ENCODE measurements around the gene JCAD.
A peak's percentile ranks its signal among the peaks of the same experiment; 100 is the strongest.

Gene JCAD

GRCh38 chr10:30045961-30046360 is 13.4 kb downstream of the JCAD start:
- DNase-seq (no peak), ATAC-seq (no peak)

GRCh38 chr10:30043476-30044270 is 15.7 kb downstream of the JCAD start:
- DNase-seq (no peak), ATAC-seq (no peak)

GRCh38 chr10:30042820-30043219 is 16.6 kb downstream of the JCAD start:
- ATAC-seq (no peak), DNase-seq (no peak)

- no peak for ATAC-seq
- DNase-seq, result no peak
Observed at GRCh38 chr10:30041196-30042105, 17.9 kb downstream of the JCAD start.

GRCh38 chr10:30040597-30040996 is 18.8 kb downstream of the JCAD start:
- DNase-seq (no peak), ATAC-seq (no peak)

- DNase-seq (no peak), ATAC-seq (no peak)
Observed at GRCh38 chr10:30039988-30040387, 19.4 kb downstream of the JCAD start.

GRCh38 chr10:30039567-30039966 is 19.8 kb downstream of the JCAD start:
- ATAC-seq (no peak), DNase-seq (no peak)

GRCh38 chr10:30038781-30039536 is 20.4 kb downstream of the JCAD start:
- DNase-seq (no peak), ATAC-seq (peak; percentile 29)

- DNase-seq (no peak), ATAC-seq (no peak)
Observed at GRCh38 chr10:30037620-30038336, 21.6 kb downstream of the JCAD start.

- DNase-seq (no peak), ATAC-seq (no peak)
Observed at GRCh38 chr10:30036811-30037210, 22.6 kb downstream of the JCAD start.

GRCh38 chr10:30036341-30036740 is 23.0 kb downstream of the JCAD start:
- no peak for ATAC-seq
- no peak for DNase-seq

GRCh38 chr10:30034433-30035137 is 24.8 kb downstream of the JCAD start:
- DNase-seq (no peak), ATAC-seq (no peak)

- ATAC-seq (no peak), DNase-seq (no peak)
Observed at GRCh38 chr10:30032125-30032524, 27.3 kb downstream of the JCAD start.

- ATAC-seq (no peak), DNase-seq (no peak)
Observed at GRCh38 chr10:30029872-30030256, 29.5 kb downstream of the JCAD start.

GRCh38 chr10:30029164-30029871 is 30.1 kb downstream of the JCAD start:
- DNase-seq (no peak), ATAC-seq (no peak)

GRCh38 chr10:30028738-30029030 is 30.7 kb downstream of the JCAD start:
- DNase-seq (no peak), ATAC-seq (no peak)

GRCh38 chr10:30028006-30028737 is 31.2 kb downstream of the JCAD start:
- DNase-seq (no peak), ATAC-seq (no peak)

- ATAC-seq, result peak; percentile 94
- peak; percentile 82 for DNase-seq
Observed at GRCh38 chr10:30027057-30028005, 32.1 kb downstream of the JCAD start.

GRCh38 chr10:30026578-30026977 is 32.8 kb downstream of the JCAD start:
- no peak for DNase-seq
- no peak for ATAC-seq

Measured in stimulated activated naive CD8-positive, alpha-beta T cell treated with anti-CD3 and anti-CD28 coated beads, Interleukin-15, Interleukin-2, amounts not matched to agents 100 U/mL and 50 U/mL, for 24 hours (primary cell).